Measurements from ENCODE around the gene YIPF5.

The YIPF5 gene

GRCh38 chr5:144173766-144174165 lies 3.3 kb upstream of the YIPF5 start:
- no peak for DNase-seq

DNA sequence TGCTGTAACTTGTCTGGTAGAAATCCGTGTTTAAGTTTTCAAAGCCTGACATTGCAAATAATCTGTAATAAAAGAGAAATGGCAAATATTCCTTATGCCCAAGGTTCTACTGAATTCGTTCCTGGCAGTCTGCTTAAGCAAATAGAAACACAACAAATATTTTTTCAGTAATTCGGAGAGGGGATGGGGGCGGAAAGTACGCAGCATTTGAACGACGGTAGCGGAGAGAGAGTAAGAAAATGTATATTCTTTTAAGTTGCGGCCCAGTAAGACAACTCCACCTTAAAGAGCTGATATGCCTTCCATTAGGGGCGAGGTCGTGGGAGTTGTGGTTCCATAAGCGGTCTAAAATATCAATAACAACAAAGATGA lies 569 bp downstream of the YIPF5 start:
- DNase-seq: no peak

GRCh38 chr5:144167998-144168397 lies 2.5 kb downstream of the YIPF5 start:
- DNase-seq: no peak

DNA sequence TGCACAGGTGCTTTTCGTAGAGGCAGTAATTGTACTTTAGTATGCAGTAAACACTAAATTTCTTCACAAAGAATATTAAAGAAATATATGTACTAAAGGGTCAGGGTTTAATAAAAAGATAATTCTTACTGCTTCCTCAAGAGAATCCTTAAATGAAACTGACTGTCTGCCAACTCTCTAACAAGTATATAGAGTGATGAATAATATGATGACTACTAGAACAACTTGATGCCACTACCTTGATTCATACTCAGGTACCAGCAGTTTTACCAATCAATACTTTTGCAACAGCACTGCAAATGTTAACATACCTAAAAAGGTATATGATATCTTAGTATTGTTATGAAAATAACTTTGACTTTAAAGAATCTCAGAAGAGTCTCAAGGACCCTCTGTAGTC lies 3.8 kb downstream of the YIPF5 start:
- no peak for DNase-seq

GRCh38 chr5:144162686-144163085 lies 7.8 kb downstream of the YIPF5 start:
- no peak for DNase-seq

DNA sequence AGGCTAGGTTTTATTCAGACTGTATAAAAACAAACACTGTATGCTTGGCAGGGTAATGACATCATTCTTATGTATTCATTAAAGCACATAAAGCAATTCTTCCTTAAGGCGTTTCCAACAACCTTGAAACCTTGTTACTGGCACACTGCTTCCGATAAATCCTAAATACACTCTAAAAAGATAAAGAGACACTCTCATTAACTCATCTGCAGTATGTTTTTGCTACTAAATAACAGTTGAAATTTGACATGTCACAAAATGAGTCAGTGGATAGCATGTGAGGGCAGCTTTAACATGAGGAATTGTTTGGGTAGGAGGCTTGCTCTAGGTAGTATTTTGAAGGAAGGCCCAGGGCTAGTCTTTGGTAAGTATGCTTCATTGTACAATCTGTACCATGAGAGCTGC lies 13.7 kb downstream of the YIPF5 start:
- DNase-seq: no peak

DNA sequence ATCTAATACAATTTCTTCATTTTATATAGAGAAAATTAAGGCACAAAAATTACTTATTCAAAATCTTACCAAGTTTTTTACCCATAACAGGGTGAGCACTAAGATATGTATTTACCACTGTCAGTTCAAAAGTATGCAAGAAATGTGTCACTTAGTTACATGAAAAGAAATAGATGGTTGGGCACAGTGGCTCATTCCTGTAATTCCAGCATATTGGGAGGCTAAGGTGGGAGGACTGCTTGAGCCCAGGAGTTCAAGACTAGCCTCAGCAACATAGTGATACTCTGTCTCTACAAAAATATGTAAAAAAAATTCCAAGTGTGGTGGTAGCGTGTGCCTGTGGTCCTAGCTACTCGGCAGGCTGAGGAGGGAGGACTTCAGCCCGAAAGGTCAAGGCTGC lies 19.4 kb downstream of the YIPF5 start:
- DNase-seq: no peak

- no peak for DNase-seq
These were observed 25.3 kb downstream of the YIPF5 start for GRCh38 chr5:144144956-144145751.

- DNase-seq: no peak
These were observed 26.8 kb downstream of the YIPF5 start for GRCh38 chr5:144143625-144144024.

- no peak for DNase-seq
These were observed 27.7 kb downstream of the YIPF5 start for GRCh38 chr5:144142824-144143162.

DNA sequence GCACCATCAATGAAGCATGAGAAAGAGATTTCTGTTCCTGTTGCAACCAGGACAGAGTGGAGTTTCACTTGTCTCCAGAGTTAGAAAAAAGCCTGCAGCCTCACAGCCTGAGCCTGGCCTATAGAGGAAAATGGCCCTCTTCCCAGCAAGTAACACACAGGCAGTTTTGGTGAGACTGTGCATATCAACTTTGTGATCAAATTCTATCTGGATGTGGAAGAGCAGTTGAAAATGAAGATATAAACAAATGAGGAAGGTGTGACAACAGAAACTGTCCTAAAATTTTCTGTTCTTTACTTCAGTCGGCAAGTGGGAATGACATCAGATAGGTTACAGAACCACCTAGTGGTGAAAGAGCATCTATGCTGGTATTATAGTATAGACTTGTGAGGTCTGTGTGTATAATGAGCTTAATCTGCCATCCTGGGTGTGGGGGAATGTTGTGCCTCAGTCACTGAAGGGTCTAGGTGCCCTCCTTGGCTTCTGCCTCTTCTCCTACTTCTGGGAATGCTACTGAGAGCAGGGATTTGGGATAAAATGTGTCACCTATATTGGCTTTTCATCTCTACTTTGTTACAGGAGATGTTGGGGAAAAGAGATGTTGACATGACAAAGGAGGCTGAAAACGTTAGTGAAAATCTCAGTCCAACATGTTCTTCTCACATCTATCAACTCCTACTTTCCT lies 28.2 kb downstream of the YIPF5 start:
- DNase-seq: no peak

DNA sequence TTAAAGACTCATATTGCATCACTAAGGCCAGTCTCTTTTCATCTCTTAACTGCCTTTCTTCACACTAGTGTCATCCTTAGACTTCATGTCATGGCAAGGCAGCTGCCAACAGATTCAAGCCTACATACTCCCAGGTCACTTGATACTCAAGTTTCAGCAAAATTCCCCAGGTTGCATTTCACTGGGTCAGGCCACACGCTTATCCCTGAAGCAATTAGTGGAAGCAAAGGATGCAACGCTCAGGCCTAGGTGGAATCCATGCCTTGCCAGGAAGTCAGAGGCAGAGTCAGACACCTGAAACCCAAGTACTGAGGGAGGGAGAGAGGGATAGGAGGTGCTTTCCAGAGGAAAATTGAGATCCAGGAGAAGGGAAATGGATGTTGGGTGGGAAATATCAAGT lies 28.9 kb downstream of the YIPF5 start:
- DNase-seq: no peak

DNA sequence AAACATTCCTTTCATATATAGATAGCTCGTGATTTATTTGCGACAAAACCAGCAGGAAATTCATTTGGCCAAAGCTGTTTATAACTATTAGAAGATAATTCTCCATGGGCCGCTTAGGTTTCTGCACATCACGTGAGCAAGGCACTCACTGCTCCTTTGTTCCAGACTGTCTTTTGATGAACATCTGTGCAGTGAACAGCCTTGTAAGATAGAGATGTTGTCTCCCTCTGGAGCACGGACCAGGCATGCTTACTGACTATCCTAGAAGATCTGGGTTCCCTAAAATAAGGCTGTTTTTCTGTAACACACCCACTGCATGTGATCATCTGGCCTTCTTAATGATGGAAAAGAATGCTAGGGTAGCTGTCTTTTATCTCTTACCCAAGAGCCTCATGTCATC lies 30.9 kb downstream of the YIPF5 start:
- DNase-seq: no peak

GRCh38 chr5:144135113-144135762 lies 35.2 kb downstream of the YIPF5 start:
- DNase-seq: no peak

DNA sequence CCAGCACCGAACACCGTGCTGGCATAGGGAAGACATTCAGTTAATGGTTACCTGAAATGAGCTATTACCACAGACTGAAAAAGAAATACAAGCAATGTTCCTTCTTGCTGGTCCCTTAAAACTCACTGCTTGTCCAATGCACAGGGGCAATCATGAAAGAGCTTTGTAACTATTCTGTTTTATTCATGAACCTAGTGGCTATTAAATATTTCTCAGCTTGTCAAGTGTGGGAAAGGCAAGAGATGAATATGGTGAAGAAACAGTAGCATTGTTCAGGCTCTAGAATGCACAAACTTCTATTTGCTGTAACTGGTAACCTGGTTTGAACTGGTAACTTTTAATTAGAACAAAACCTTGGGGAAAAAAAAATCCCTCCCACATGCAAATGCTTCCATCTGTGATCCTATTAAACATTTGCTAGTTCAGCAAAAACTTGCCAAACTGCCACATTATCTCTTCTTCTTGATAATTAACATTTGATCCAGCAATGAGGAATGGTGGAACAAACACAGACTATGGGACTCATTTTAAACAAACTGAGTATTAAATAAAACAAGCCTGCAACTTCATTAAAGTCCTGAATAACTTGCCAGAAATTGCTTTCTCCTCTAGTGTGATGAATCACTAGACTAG lies 36.1 kb downstream of the YIPF5 start:
- no peak for DNase-seq

DNA sequence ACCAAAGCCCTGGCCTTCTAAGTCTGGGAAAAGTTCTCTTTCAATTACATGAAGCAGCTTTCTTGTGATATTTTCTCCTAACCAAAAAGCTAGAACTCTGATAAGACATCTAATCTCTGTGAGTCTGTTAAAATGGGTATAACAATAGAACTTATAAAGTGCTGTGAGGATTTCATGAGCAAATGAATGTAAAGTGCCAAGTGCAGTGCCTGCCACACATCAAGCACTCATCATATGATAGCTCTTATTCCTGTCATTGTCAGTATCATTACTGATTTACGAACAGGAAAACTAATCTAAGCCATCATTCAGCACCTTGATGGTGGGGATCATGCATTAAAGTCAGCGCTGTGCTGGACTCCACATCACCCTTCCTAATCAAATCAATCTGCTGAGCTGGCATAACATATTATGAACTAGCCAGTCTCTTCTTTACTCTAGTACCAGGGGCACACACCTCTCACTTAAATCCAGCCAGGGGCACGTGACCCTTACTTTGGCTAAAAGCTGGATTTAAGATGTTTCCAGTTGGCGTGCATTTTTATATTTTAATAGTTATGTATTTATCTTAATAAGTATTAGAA lies 37.3 kb downstream of the YIPF5 start:
- no peak for DNase-seq

DNA sequence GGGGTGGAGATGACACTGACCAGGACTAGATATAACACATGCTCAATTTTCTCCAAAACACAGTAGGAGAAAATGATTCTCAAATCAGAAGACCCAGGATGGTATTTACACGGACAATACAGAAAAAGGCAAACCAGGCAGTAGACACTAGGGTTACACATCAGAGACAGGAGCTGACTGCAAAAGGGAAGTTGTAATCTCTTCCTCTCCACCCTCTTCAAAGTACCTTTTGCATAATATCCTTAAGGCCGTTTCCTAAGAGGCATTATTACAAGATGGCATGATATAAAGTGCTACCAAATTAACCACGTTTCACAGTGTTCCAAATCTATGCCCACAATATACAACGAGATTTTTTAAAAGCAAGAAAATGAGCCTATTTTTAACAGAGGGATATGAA lies 39.2 kb downstream of the YIPF5 start:
- no peak for DNase-seq

DNA sequence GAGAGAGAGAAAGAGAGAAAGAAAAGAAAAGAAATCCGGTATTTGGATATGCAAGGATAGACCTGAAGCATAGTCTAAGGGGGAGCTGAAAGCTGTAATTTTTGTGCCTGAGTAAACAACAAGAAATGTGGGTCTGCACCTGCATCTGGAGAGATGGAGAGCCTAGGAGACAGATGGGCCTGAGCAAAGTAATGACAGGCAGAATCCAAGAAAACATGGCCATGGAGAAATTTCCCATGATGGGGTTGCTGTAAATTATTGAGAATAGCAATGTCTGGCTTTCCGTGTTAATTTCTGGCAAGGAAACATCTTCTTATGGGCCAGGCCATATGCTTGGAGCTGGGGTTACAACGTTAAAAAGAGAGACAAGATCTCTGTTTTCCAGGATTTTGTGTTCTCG lies 40.2 kb downstream of the YIPF5 start:
- DNase-seq: no peak

DNA sequence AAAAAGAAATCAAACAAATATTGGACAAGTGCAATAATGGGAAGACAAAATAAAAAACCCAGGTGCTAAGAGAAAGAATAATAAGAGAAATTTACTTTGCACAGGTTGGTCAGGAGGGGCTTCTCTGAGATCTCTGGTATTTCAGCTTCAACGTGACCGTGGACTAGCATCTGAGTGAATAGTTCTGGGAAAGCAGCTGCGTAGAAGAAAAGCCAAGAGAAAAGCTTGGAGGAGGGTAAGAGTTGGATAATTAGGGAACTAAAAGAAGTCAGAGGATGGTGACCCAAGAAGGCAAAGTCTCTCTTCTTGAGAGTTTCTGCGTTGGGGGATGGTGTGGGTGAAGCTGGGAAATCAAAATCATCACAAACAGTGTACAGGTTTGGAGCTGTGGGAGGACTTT lies 41.6 kb downstream of the YIPF5 start:
- no peak for DNase-seq

DNA sequence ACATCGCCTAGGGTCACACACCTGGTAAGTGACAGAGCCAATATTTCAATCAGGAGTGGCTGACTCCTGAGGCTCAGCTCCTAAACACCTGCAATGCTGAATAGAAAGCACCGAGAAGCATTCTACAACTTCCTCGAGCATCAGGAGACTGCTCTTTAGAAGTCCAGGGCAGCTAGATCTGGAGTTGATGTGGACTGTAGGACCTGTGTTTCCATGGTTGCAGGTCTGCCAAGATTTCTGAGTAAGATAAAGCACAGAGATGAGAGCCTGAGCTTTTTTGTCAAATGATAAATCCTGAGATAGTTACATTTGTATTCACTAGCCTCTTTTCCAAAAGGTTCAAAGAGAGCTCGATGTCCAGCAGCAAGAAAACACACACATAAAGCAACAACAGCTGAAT lies 43.8 kb downstream of the YIPF5 start:
- no peak for DNase-seq

- no peak for DNase-seq
These were observed 45.2 kb downstream of the YIPF5 start for GRCh38 chr5:144125163-144125726.

DNA sequence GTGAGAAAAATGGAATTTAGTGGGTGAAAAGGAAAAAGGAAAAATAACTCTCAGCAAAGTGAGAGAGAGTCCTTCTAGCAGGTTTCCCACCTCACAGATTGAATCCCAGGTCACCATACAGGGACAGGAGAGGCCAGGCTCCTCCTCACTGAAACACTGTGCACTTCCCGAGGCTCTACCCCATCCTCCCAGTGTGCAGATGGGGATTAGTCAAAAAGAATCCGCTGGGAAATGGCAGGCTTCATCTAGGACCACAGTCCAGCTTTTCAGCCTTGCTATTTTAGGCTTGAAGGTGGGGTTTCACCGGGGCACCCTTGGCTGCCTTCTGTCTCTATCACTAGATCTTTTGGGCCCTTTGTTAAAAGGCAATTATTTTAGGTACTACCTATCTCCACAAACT lies 47.8 kb downstream of the YIPF5 start:
- no peak for DNase-seq

- DNase-seq: no peak
These were observed 48.4 kb downstream of the YIPF5 start for GRCh38 chr5:144122081-144122480.

Measured in stimulated activated CD8-positive, alpha-beta memory T cell treated with anti-CD3 and anti-CD28 coated beads, Interleukin-4, amount 100 ng/mL, for 48 hours (primary cell).